SK-N-SH (cell line): ENCODE results near the gene TMEM62. TPM values are rescaled to one million over a fixed set of nuclear protein-coding genes. Genes with fewer than 3 reads are reported as not detected.

ENCODE experiments used
- CTCF ChIA-PET: fragments of 300-600, 350-600 bp; formaldehyde crosslinking; extraction: SDS; loops from one replicate; lab custom pipeline; 2021; lab: Yijun Ruan, JAX
- POLR2A ChIA-PET: fragments of 350-600 bp; sonication (Branson Sonifier 250); formaldehyde crosslinking; extraction: SDS; loops from one replicate; lab custom pipeline; 2020; ENCODE audit warnings: antibody characterized with exemption, inconsistent platforms; lab: Yijun Ruan, JAX
- DNase-seq: peaks from one replicate; pipeline ENCODE4 v3.0.0; 2012
- H2AFZ ChIP-seq: fragments of 200-600 bp; sonication (generic); 2 replicates; pipeline ENCODE4 v1.8.1; 2016; ENCODE audit warnings: antibody characterized with exemption, mild to moderate bottlenecking, low read depth
- H3F3A ChIP-seq: fragments of 200-600 bp; sonication (generic); replicated peaks from 2 replicates; pipeline ENCODE3; 2016; ENCODE audit warnings: antibody characterized with exemption, mild to moderate bottlenecking; ENCODE audit not compliant: insufficient read depth
- H3K27ac ChIP-seq, 2 experiments: fragments of 200-500 bp in 1 of 2; fragments of 200-600 bp in 1 of 2; sonication (Bioruptor generic) in 1 of 2; sonication (generic), shearing (Covaris generic) in 1 of 2; 2 replicates each; pipeline versions ENCODE4 v1.5.1 to v1.6.1; 2014 to 2016; ENCODE audit warnings: low read depth in 2 of 2, inconsistent platforms in 1 of 2, low read length in 1 of 2, mild to moderate bottlenecking in 1 of 2, mixed read lengths in 1 of 2
- H3K27me3 ChIP-seq: fragments of 200-600 bp; sonication (generic), shearing (Covaris generic); 2 replicates; pipeline ENCODE4 v1.6.1; 2016; ENCODE audit warnings: mixed run types; ENCODE audit not compliant: insufficient read depth
- H3K36me3 ChIP-seq, 2 experiments: fragments of 200-500 bp in 1 of 2; fragments of 200-600 bp in 1 of 2; sonication (Bioruptor generic) in 1 of 2; sonication (generic) in 1 of 2; replicated peaks in 1 of 2; 2 replicates each; pipeline versions ENCODE3 to v1.5.1; 2014 to 2016; ENCODE audit warnings: low read length in 1 of 2, mild to moderate bottlenecking in 1 of 2; ENCODE audit not compliant: insufficient read depth in 2 of 2, control insufficient read depth in 1 of 2
- H3K4me1 ChIP-seq, 2 experiments: fragments of 200-500 bp in 1 of 2; fragments of 200-600 bp in 1 of 2; sonication (Bioruptor generic) in 1 of 2; sonication (generic), shearing (Covaris generic) in 1 of 2; 2 replicates each; pipeline versions ENCODE4 v1.5.1 to v1.6.1; 2014 to 2016; ENCODE audit warnings: low read depth in 1 of 2, low read length in 1 of 2, mixed run types in 1 of 2; ENCODE audit not compliant: insufficient read depth in 2 of 2, control insufficient read depth in 1 of 2
- H3K4me2 ChIP-seq: fragments of 200-600 bp; sonication (generic), shearing (Covaris generic); 2 replicates; pipeline ENCODE4 v1.6.1; 2017; ENCODE audit warnings: mixed run types
- H3K4me3 ChIP-seq, 2 experiments: fragments of 200-500 bp in 1 of 2; fragments of 200-600 bp in 1 of 2; sonication (Bioruptor generic) in 1 of 2; sonication (generic), shearing (Covaris generic) in 1 of 2; 2 replicates each; pipeline versions ENCODE4 v1.5.1 to v1.8.1; 2014 to 2016; ENCODE audit warnings: low read depth in 2 of 2, inconsistent platforms in 1 of 2, low read length in 1 of 2, mild to moderate bottlenecking in 1 of 2, mixed read lengths in 1 of 2, moderate library complexity in 1 of 2
- H3K79me2 ChIP-seq: fragments of 200-600 bp; sonication (generic); 2 replicates; pipeline ENCODE4 v1.8.1; 2017; ENCODE audit warnings: mild to moderate bottlenecking; ENCODE audit not compliant: insufficient read depth
- H3K9ac ChIP-seq: fragments of 200-600 bp; sonication (generic); 2 replicates; pipeline ENCODE4 v1.6.1; 2017; ENCODE audit warnings: mixed run types
- H3K9me2 ChIP-seq: fragments of 200-600 bp; sonication (generic); 2 replicates; pipeline ENCODE4 v1.6.1; 2017; ENCODE audit warnings: mixed run types
- H3K9me3 ChIP-seq: fragments of 200-600 bp; sonication (generic); 2 replicates; pipeline ENCODE4 v1.6.1; 2017; ENCODE audit warnings: mixed run types, mild to moderate bottlenecking, moderate library complexity
- H4K20me1 ChIP-seq: fragments of 200-600 bp; sonication (generic); 2 replicates; pipeline ENCODE4 v1.6.1; 2017; ENCODE audit warnings: mild to moderate bottlenecking, mixed run types; ENCODE audit not compliant: insufficient read depth
- ELF1 ChIP-seq: IDR thresholded peaks from 2 replicates; pipeline ENCODE4 v1.4.0; 2012
- EZH2phosphoT487 ChIP-seq: fragments of 200-600 bp; sonication (generic); IDR thresholded peaks from 2 replicates; pipeline ENCODE4 v1.6.1; 2017; ENCODE audit warnings: low read depth, mixed run types, mild to moderate bottlenecking, antibody characterized with exemption, moderate library complexity, borderline replicate concordance
- FOXJ3 ChIP-seq: sonication (generic); formaldehyde crosslinking; IDR thresholded peaks from 2 replicates; pipeline ENCODE4 v1.5.1; 2020; ENCODE audit warnings: mild to moderate bottlenecking, missing genetic modification reagents
- GATA2 ChIP-seq: sonication (generic); formaldehyde crosslinking; IDR thresholded peaks from 2 replicates; pipeline ENCODE4 v1.5.0; 2020; ENCODE audit warnings: mild to moderate bottlenecking, missing genetic modification reagents
- MAX ChIP-seq: IDR thresholded peaks from 2 replicates; pipeline ENCODE4 v1.4.0; 2012; ENCODE audit warnings: low read depth
- MEF2A ChIP-seq: IDR thresholded peaks from 2 replicates; pipeline ENCODE4 v1.4.0; 2012; ENCODE audit warnings: low read depth, borderline replicate concordance
- NFIC ChIP-seq: IDR thresholded peaks from 2 replicates; pipeline ENCODE4 v1.4.0; 2012; ENCODE audit warnings: borderline replicate concordance
- NRF1 ChIP-seq: IDR thresholded peaks from 2 replicates; pipeline ENCODE4 v1.6.1; 2012; ENCODE audit warnings: low read depth, mild to moderate bottlenecking, low read length
- PBX3 ChIP-seq: IDR thresholded peaks from 2 replicates; pipeline ENCODE4; 2012
- POLR2AphosphoS5 ChIP-seq: IDR thresholded peaks from 2 replicates; pipeline ENCODE4 v1.6.1; 2012; ENCODE audit warnings: low read depth, low read length
- RCOR1 ChIP-seq: fragments of 150-350 bp; IDR thresholded peaks from 2 replicates; pipeline ENCODE4 v1.6.1; 2017; ENCODE audit warnings: antibody characterized with exemption, low read length
- RFX5 ChIP-seq: IDR thresholded peaks from 2 replicates; pipeline ENCODE4 v1.6.1; 2012; ENCODE audit warnings: mild to moderate bottlenecking, improper control_type of control experiment, low read length
- RXRA ChIP-seq: IDR thresholded peaks from 2 replicates; pipeline ENCODE4 v1.4.0; 2012; ENCODE audit warnings: low read depth, mild to moderate bottlenecking, borderline replicate concordance
- SIN3A ChIP-seq: IDR thresholded peaks from 2 replicates; pipeline ENCODE4 v1.6.1; 2012; ENCODE audit warnings: low read depth, mild to moderate bottlenecking, low read length, moderate library complexity, borderline replicate concordance
- TCF12 ChIP-seq: IDR thresholded peaks from 2 replicates; pipeline ENCODE4 v1.4.0; 2012
- YY1 ChIP-seq: IDR thresholded peaks from 2 replicates; pipeline ENCODE4 v1.4.0; 2012; ENCODE audit warnings: low read depth, mild to moderate bottlenecking
- ZBTB33 ChIP-seq: IDR thresholded peaks from 2 replicates; pipeline ENCODE4 v1.4.0; 2012; ENCODE audit warnings: low read depth, borderline replicate concordance
- WGBS: methylation state at CpG from one replicate; pipeline ENCODE4 v1.1.6; 2017; ENCODE audit warnings: low lambda C conversion rate; 5-methylcytosine and 5-hydroxymethylcytosine counted together
- polyA plus RNA-seq, 3 experiments: library from polyadenylated mRNA; depleted of rRNA; stranded (reverse); fragments of >200 nt; gene quantifications; 2 replicates each; pipeline ENCODE4 v1.2.3, GENCODE V29; 2012
- TF ChIP-seq, protein P1 (sequence below): fragments of 200-600 bp; sonication (generic); IDR thresholded peaks from 2 replicates; pipeline ENCODE4 v1.6.1; 2017; ENCODE audit warnings: antibody characterized with exemption, mild to moderate bottlenecking, moderate library complexity
- TF ChIP-seq, protein P2 (sequence below): fragments of 150-350 bp; IDR thresholded peaks from 2 replicates; pipeline ENCODE4 v1.6.1; 2016; ENCODE audit warnings: mild to moderate bottlenecking, low read depth, low read length
- TF ChIP-seq, protein P3 (sequence below): IDR thresholded peaks from 2 replicates; pipeline ENCODE4 v1.4.0; 2012; ENCODE audit warnings: low read depth, borderline replicate concordance

TMEM62 gene
- polyA plus RNA-seq, 1 of the 3 experiments (the other 2 are of a cell fraction), result 3.3 TPM

- Histone ChIP-seq H3K36me3 (peaks cover 25 to 39% of the 10 kb centered on the region in 2 experiments), H2AFZ (no peak overlapping the region), H3K4me1 (peaks cover 0 to 3% of the 10 kb centered on the region in 2 experiments; a peak in 2 of 4 replicates), H4K20me1 (no peaks in the 10 kb centered on the region), H3K79me2 (no peaks in the 10 kb centered on the region), H3K9me2 (no peaks in the 10 kb centered on the region), H3K27me3 (no peaks in the 10 kb centered on the region), H3K4me3 (no peak overlapping the region), H3K4me2 (no peak overlapping the region), H3K9ac (no peak overlapping the region), H3K27ac (no peak overlapping the region), H3F3A (no peaks in the 10 kb centered on the region), H3K9me3 (no peaks in the 10 kb centered on the region)
- CTCF ChIA-PET, result interaction anchor here (0.9 kb wide), 1 partner anchor 52 kb away, joined by 6 read pairs; no protein-coding TSS in a partner anchor
- WGBS, result 87% methylated on average over 3 of the region's 3 CpGs
- no peak for DNase-seq
- TF ChIP-seq RXRA (no peak), POLR2AphosphoS5 (no peak), NRF1 (no peak), EZH2phosphoT487 (no peak), MAX (no peak), YY1 (no peak), SIN3A (no peak), ZBTB33 (no peak), GATA2 (CRISPR knock-in tag) (no peak), FOXJ3 (CRISPR knock-in tag) (no peak), NFIC (no peak), ELF1 (no peak), RCOR1 (no peak), MEF2A (no peak), RFX5 (no peak), TCF12 (no peak), PBX3 (no peak)
- TF ChIP-seq, protein P1, sequence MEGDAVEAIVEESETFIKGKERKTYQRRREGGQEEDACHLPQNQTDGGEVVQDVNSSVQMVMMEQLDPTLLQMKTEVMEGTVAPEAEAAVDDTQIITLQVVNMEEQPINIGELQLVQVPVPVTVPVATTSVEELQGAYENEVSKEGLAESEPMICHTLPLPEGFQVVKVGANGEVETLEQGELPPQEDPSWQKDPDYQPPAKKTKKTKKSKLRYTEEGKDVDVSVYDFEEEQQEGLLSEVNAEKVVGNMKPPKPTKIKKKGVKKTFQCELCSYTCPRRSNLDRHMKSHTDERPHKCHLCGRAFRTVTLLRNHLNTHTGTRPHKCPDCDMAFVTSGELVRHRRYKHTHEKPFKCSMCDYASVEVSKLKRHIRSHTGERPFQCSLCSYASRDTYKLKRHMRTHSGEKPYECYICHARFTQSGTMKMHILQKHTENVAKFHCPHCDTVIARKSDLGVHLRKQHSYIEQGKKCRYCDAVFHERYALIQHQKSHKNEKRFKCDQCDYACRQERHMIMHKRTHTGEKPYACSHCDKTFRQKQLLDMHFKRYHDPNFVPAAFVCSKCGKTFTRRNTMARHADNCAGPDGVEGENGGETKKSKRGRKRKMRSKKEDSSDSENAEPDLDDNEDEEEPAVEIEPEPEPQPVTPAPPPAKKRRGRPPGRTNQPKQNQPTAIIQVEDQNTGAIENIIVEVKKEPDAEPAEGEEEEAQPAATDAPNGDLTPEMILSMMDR, result no peak
- TF ChIP-seq, protein P2, sequence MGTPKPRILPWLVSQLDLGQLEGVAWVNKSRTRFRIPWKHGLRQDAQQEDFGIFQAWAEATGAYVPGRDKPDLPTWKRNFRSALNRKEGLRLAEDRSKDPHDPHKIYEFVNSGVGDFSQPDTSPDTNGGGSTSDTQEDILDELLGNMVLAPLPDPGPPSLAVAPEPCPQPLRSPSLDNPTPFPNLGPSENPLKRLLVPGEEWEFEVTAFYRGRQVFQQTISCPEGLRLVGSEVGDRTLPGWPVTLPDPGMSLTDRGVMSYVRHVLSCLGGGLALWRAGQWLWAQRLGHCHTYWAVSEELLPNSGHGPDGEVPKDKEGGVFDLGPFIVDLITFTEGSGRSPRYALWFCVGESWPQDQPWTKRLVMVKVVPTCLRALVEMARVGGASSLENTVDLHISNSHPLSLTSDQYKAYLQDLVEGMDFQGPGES, result no peak
- TF ChIP-seq, protein P3, sequence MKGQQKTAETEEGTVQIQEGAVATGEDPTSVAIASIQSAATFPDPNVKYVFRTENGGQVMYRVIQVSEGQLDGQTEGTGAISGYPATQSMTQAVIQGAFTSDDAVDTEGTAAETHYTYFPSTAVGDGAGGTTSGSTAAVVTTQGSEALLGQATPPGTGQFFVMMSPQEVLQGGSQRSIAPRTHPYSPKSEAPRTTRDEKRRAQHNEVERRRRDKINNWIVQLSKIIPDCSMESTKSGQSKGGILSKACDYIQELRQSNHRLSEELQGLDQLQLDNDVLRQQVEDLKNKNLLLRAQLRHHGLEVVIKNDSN, result no peak
- POLR2A ChIA-PET, result no interaction called here
Measured at GRCh38 chr15:43135351-43135750, 2.0 kb downstream of the TMEM62 start.
